ENCODE measurements around the gene STK32C. TPM values are rescaled to one million over a fixed set of nuclear protein-coding genes. Genes with fewer than 3 reads are reported as not detected.

STK32C gene
- total RNA-seq, 4 donors from 2014 or later, result 3.7 to 13.9 (median 6.7) TPM

DNA sequence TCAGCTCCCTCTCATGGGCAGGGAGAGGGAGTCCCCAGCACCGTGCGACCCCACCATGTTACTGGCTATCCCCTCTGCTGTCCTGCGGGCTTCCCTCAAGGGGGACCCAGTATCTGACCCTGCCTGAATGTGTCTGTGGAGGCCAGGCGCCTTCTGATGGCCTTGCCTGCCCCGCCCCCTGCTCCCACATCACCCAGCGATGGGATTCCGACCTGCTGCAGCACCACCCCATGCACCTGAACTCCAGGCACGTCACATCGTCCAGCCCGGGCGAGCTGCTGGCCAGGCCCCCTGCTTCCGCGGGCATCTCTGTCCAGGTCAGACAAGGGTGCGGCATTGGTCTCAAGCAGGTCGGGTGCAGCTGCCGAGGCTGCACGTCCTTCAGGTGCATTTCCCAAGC lies 43.2 kb upstream of the STK32C start:
- intact Hi-C loops (cut with DNase I; ENCODE audit: low total_unique reads) (no loop called here), in situ Hi-C loops (cut with MboI; ENCODE audit: low sequenced_read_pairs in 4 of 4) (no loop called here)
- DNase-seq (no peak), ATAC-seq (no peak)
- no peaks in the 10 kb centered on the region for H3K9me3 ChIP-seq
- H3K4me3 ChIP-seq, result no peak overlapping the region
- H3K27ac ChIP-seq, result no peak overlapping the region
- TF ChIP-seq POLR2A (IDR thresholded peaks at IDR 0.05), result no peak
- TF ChIP-seq, protein P1, sequence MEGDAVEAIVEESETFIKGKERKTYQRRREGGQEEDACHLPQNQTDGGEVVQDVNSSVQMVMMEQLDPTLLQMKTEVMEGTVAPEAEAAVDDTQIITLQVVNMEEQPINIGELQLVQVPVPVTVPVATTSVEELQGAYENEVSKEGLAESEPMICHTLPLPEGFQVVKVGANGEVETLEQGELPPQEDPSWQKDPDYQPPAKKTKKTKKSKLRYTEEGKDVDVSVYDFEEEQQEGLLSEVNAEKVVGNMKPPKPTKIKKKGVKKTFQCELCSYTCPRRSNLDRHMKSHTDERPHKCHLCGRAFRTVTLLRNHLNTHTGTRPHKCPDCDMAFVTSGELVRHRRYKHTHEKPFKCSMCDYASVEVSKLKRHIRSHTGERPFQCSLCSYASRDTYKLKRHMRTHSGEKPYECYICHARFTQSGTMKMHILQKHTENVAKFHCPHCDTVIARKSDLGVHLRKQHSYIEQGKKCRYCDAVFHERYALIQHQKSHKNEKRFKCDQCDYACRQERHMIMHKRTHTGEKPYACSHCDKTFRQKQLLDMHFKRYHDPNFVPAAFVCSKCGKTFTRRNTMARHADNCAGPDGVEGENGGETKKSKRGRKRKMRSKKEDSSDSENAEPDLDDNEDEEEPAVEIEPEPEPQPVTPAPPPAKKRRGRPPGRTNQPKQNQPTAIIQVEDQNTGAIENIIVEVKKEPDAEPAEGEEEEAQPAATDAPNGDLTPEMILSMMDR (IDR thresholded peaks at IDR 0.05 in 4 of 5, conservative IDR thresholded peaks at IDR 0.05 in 1 of 5), result no peak
- no peaks in the 10 kb centered on the region for H3K4me1 ChIP-seq
- H3K36me3 ChIP-seq, result no peaks in the 10 kb centered on the region
- H3K27me3 ChIP-seq, result no peaks in the 10 kb centered on the region

DNA sequence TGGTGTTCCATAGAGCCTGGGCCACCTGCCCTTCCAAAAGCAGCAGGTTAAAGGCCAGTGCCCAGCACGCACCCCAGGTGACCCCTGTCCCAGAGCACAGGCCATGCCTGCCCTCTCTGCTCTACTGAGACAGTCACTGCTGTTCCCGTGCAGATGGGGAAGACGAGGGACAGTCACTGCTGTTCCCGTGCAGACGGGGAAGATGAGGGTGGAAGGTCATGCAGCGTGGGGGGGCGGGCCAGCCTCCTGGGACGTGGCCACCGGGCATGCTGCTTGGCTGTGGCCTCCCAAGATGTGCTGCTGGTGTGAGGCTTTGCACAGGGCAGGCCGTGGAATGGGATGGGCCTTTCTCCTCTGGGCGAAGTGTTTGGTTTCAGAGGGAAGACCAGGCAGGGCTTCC lies 42.6 kb upstream of the STK32C start:
- Histone ChIP-seq H3K27me3 (no peaks in the 10 kb centered on the region), H3K36me3 (no peaks in the 10 kb centered on the region), H3K4me1 (no peaks in the 10 kb centered on the region), H3K4me3 (no peak overlapping the region), H3K27ac (no peak overlapping the region), H3K9me3 (no peaks in the 10 kb centered on the region)
- intact Hi-C loops (cut with DNase I; ENCODE audit: low total_unique reads), result no loop called here
- TF ChIP-seq POLR2A (IDR thresholded peaks at IDR 0.05), result no peak
- TF ChIP-seq, protein P1 (IDR thresholded peaks at IDR 0.05 in 4 of 5, conservative IDR thresholded peaks at IDR 0.05 in 1 of 5), result no peak
- in situ Hi-C loops (cut with MboI; ENCODE audit: low sequenced_read_pairs in 4 of 4), result no loop called here
- DNase-seq, result no peak
- ATAC-seq, result no peak

DNA sequence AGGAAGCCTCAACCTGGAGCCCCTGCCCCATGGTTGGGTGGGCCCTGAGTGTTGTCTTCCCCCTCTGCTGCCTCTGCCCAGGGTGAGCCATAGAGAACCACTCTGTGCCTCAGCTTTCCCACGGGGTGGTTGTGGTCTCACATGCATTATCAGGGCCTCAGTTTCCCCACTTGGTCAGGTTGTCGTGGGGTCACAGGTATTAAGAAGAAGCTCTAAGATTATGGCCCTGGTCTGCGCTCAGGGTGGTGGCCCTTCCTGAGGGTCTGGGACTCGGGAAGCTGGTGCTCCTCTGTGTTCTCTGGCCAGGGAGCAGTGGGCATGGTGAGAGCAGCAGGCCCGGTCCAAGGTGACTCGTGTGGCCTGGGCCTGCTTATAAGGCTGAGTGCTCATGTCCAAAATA lies 42.0 kb upstream of the STK32C start:
- Histone ChIP-seq H3K27me3 (no peaks in the 10 kb centered on the region), H3K27ac (no peak overlapping the region), H3K9me3 (no peaks in the 10 kb centered on the region), H3K4me1 (no peaks in the 10 kb centered on the region), H3K4me3 (no peak overlapping the region), H3K36me3 (peaks cover 0 to 3% of the 10 kb centered on the region in 2 donors)
- ATAC-seq (no peak), DNase-seq (no peak)
- no peak for TF ChIP-seq POLR2A (IDR thresholded peaks at IDR 0.05)
- TF ChIP-seq, protein P1 (IDR thresholded peaks at IDR 0.05 in 4 of 5, conservative IDR thresholded peaks at IDR 0.05 in 1 of 5), result no peak
- in situ Hi-C loops (cut with MboI; ENCODE audit: low sequenced_read_pairs in 4 of 4) (loop anchor here (5.0 to 10.0 kb wide), 2 partner anchors 122 to 125 kb away; no protein-coding TSS in a partner anchor), intact Hi-C loops (cut with DNase I; ENCODE audit: low total_unique reads) (no loop called here)

DNA sequence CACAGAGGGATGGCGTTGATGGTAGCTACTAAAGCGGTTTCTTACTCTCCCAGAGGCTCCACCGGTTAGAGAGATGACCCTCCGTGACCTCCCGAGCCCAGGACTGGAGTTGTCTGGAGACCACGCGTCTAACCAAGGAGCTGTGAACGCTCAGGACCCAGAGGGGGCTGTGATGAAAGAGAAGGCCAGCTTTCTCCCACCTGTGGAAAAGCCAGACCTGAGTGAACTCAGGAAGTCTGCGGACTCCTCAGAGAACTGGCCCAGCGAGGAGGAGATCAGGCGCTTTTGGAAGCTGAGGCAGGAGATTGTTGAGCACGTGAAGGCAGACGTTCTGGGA lies 40.1 kb upstream of the STK32C start:
- Histone ChIP-seq H3K27me3 (no peaks in the 10 kb centered on the region), H3K36me3 (peaks cover 0 to 8% of the 10 kb centered on the region in 2 donors), H3K27ac (no peak overlapping the region), H3K9me3 (no peaks in the 10 kb centered on the region), H3K4me1 (no peaks in the 10 kb centered on the region), H3K4me3 (no peak overlapping the region)
- intact Hi-C loops (cut with DNase I; ENCODE audit: low total_unique reads), result no loop called here
- DNase-seq (no peak), ATAC-seq (no peak)
- in situ Hi-C loops (cut with MboI; ENCODE audit: low sequenced_read_pairs in 4 of 4), result loop anchor here (5.0 to 10.0 kb wide), 2 partner anchors 121 to 123 kb away; no protein-coding TSS in a partner anchor
- TF ChIP-seq, protein P1 (IDR thresholded peaks at IDR 0.05 in 4 of 5, conservative IDR thresholded peaks at IDR 0.05 in 1 of 5), result no peak
- no peak for TF ChIP-seq POLR2A (IDR thresholded peaks at IDR 0.05)

Data from gastrocnemius medialis (tissue), 4 donors.